Measurements from ENCODE around the gene MFSD6L.

The MFSD6L gene

GRCh38 chr17:8829036-8829941 is 30.1 kb upstream of the MFSD6L start:
- no peak overlapping the region for H3K4me2 ChIP-seq
- peaks cover 0 to 98% (median 20%) of the 10 kb centered on the region in 11 experiments; a peak in 15 of 22 replicates for H3K36me3 ChIP-seq
- H3K4me1 ChIP-seq = no peaks in the 10 kb centered on the region
- H3K27ac ChIP-seq = no peak overlapping the region
- TF ChIP-seq Cebpa-rat (IDR thresholded peaks at IDR 0.05) = no peak
- H3K9me3 ChIP-seq (replicated peaks in 1 of 11) = peaks cover 5 to 27% (median 19%) of the 10 kb centered on the region in 11 experiments
- H3K9ac ChIP-seq = no peak overlapping the region
- H3K27me3 ChIP-seq = no peaks in the 10 kb centered on the region
- H4K20me1 ChIP-seq = peaks cover 0 to 11% (median 0%) of the 10 kb centered on the region in 11 experiments; a peak in 3 of 22 replicates
- H3K4me3 ChIP-seq = no peak overlapping the region

- peaks cover 0 to 11% (median 0%) of the 10 kb centered on the region in 11 experiments; a peak in 3 of 22 replicates for H4K20me1 ChIP-seq
- H3K9me3 ChIP-seq (replicated peaks in 1 of 11) = peaks cover 13 to 35% (median 26%) of the 10 kb centered on the region in 11 experiments
- no peak overlapping the region for H3K4me3 ChIP-seq
- no peak overlapping the region for H3K27ac ChIP-seq
- H3K27me3 ChIP-seq = no peaks in the 10 kb centered on the region
- TF ChIP-seq Cebpa-rat (IDR thresholded peaks at IDR 0.05) = no peak
- no peak overlapping the region for H3K4me2 ChIP-seq
- no peaks in the 10 kb centered on the region for H3K4me1 ChIP-seq
- no peak overlapping the region for H3K9ac ChIP-seq
- peaks cover 0 to 98% (median 21%) of the 10 kb centered on the region in 11 experiments; a peak in 15 of 22 replicates for H3K36me3 ChIP-seq
Observed at GRCh38 chr17:8828517-8828875, 29.3 kb upstream of the MFSD6L start.

GRCh38 chr17:8826808-8827435 is 27.8 kb upstream of the MFSD6L start:
- Histone ChIP-seq H3K27ac (no peak overlapping the region), H3K9me3 (replicated peaks in 1 of 11) (peaks cover 18 to 39% (median 31%) of the 10 kb centered on the region in 11 experiments), H3K36me3 (peaks cover 0 to 98% (median 24%) of the 10 kb centered on the region in 11 experiments; a peak in 15 of 22 replicates), H3K27me3 (no peaks in the 10 kb centered on the region), H3K9ac (no peak overlapping the region), H3K4me3 (no peak overlapping the region), H4K20me1 (peaks cover 0 to 11% (median 0%) of the 10 kb centered on the region in 11 experiments; a peak in 3 of 22 replicates), H3K4me2 (no peak overlapping the region), H3K4me1 (no peaks in the 10 kb centered on the region)
- TF ChIP-seq Cebpa-rat (IDR thresholded peaks at IDR 0.05) = no peak

GRCh38 chr17:8825802-8826201 is 26.6 kb upstream of the MFSD6L start:
- Histone ChIP-seq H3K4me2 (no peak overlapping the region), H3K4me3 (no peak overlapping the region), H3K9me3 (replicated peaks in 1 of 11) (peaks cover 18 to 39% (median 31%) of the 10 kb centered on the region in 11 experiments), H3K36me3 (peaks cover 0 to 100% (median 24%) of the 10 kb centered on the region in 11 experiments; a peak in 15 of 22 replicates), H3K27ac (no peak overlapping the region), H3K4me1 (no peaks in the 10 kb centered on the region), H3K9ac (no peak overlapping the region), H3K27me3 (no peaks in the 10 kb centered on the region), H4K20me1 (peaks cover 0 to 9% (median 0%) of the 10 kb centered on the region in 11 experiments; a peak in 3 of 22 replicates)
- no peak for TF ChIP-seq Cebpa-rat (IDR thresholded peaks at IDR 0.05)

- no peak overlapping the region for H3K27ac ChIP-seq
- no peaks in the 10 kb centered on the region for H3K27me3 ChIP-seq
- H3K4me3 ChIP-seq = no peak overlapping the region
- H3K4me1 ChIP-seq = no peaks in the 10 kb centered on the region
- no peak for TF ChIP-seq Cebpa-rat (IDR thresholded peaks at IDR 0.05)
- H4K20me1 ChIP-seq = no peaks in the 10 kb centered on the region
- no peak overlapping the region for H3K9ac ChIP-seq
- peaks cover 0 to 97% (median 24%) of the 10 kb centered on the region in 11 experiments; a peak in 15 of 22 replicates for H3K36me3 ChIP-seq
- peaks cover 18 to 39% (median 31%) of the 10 kb centered on the region in 11 experiments for H3K9me3 ChIP-seq (replicated peaks in 1 of 11)
- H3K4me2 ChIP-seq = no peak overlapping the region
Observed at GRCh38 chr17:8823279-8823678, 24.1 kb upstream of the MFSD6L start.

- Histone ChIP-seq H3K4me3 (no peak overlapping the region), H3K9me3 (replicated peaks in 1 of 11) (peaks cover 18 to 39% (median 31%) of the 10 kb centered on the region in 11 experiments), H3K4me2 (no peak overlapping the region), H3K4me1 (no peaks in the 10 kb centered on the region), H4K20me1 (no peaks in the 10 kb centered on the region), H3K27ac (no peak overlapping the region), H3K27me3 (no peaks in the 10 kb centered on the region), H3K9ac (no peak overlapping the region), H3K36me3 (peaks cover 0 to 97% (median 26%) of the 10 kb centered on the region in 11 experiments; a peak in 16 of 22 replicates)
- TF ChIP-seq Cebpa-rat (IDR thresholded peaks at IDR 0.05) = no peak
Observed at GRCh38 chr17:8822401-8823035, 23.4 kb upstream of the MFSD6L start.

- Histone ChIP-seq H4K20me1 (no peaks in the 10 kb centered on the region), H3K4me2 (no peak overlapping the region), H3K4me1 (no peaks in the 10 kb centered on the region), H3K9ac (no peak overlapping the region), H3K9me3 (replicated peaks in 1 of 11) (peaks cover 18 to 37% (median 31%) of the 10 kb centered on the region in 11 experiments), H3K27me3 (no peaks in the 10 kb centered on the region), H3K27ac (no peak overlapping the region), H3K4me3 (no peak overlapping the region), H3K36me3 (peaks cover 0 to 97% (median 26%) of the 10 kb centered on the region in 11 experiments; a peak in 16 of 22 replicates)
- no peak for TF ChIP-seq Cebpa-rat (IDR thresholded peaks at IDR 0.05)
Observed at GRCh38 chr17:8821446-8822105, 22.4 kb upstream of the MFSD6L start.

GRCh38 chr17:8820311-8821010 is 21.3 kb upstream of the MFSD6L start:
- Histone ChIP-seq H3K27me3 (no peaks in the 10 kb centered on the region), H3K4me1 (no peaks in the 10 kb centered on the region), H4K20me1 (no peaks in the 10 kb centered on the region), H3K27ac (no peak overlapping the region), H3K9ac (no peak overlapping the region), H3K4me2 (no peak overlapping the region), H3K9me3 (replicated peaks in 1 of 11) (peaks cover 12 to 30% (median 23%) of the 10 kb centered on the region in 11 experiments), H3K4me3 (no peak overlapping the region), H3K36me3 (peaks cover 0 to 97% (median 26%) of the 10 kb centered on the region in 11 experiments; a peak in 16 of 22 replicates)
- TF ChIP-seq Cebpa-rat (IDR thresholded peaks at IDR 0.05) = no peak
